Measurements from ENCODE around the gene ZC3H12D.
"Not testable (repeated sequence)": the region's sequence is repeated elsewhere in the genome, so short reads cannot be mapped to it uniquely, and the experiment has no call there.

ZC3H12D gene

GRCh38 chr6:149459761-149460160 lies 25.1 kb downstream of the ZC3H12D start:
- no peak for DNase-seq (ENCODE audit: low read depth in 2 of 2)

- DNase-seq (ENCODE audit: low read depth in 2 of 2), result no peak
Measured at GRCh38 chr6:149458806-149459205, 26.0 kb downstream of the ZC3H12D start.

- DNase-seq (ENCODE audit: low read depth in 2 of 2), result no peak
Measured at GRCh38 chr6:149458196-149458595, 26.6 kb downstream of the ZC3H12D start.

- DNase-seq (ENCODE audit: low read depth in 2 of 2), result no peak
Measured at GRCh38 chr6:149457316-149457884, 27.4 kb downstream of the ZC3H12D start.

- no peak for DNase-seq (ENCODE audit: low read depth in 2 of 2)
Measured at GRCh38 chr6:149456311-149457021, 28.3 kb downstream of the ZC3H12D start.

- DNase-seq (ENCODE audit: low read depth in 2 of 2), result no peak
Measured at GRCh38 chr6:149455031-149455732, 29.6 kb downstream of the ZC3H12D start.

GRCh38 chr6:149454346-149454848 lies 30.4 kb downstream of the ZC3H12D start:
- DNase-seq (ENCODE audit: low read depth in 2 of 2), result no peak

- no peak for DNase-seq (ENCODE audit: low read depth in 2 of 2)
Measured at GRCh38 chr6:149453597-149454345, 31.0 kb downstream of the ZC3H12D start.

GRCh38 chr6:149452037-149452939 lies 32.5 kb downstream of the ZC3H12D start:
- DNase-seq (ENCODE audit: low read depth in 2 of 2), result no peak

GRCh38 chr6:149451376-149452036 lies 33.3 kb downstream of the ZC3H12D start:
- no peak for DNase-seq (ENCODE audit: low read depth in 2 of 2)

- no peak for DNase-seq (ENCODE audit: low read depth in 2 of 2)
Measured at GRCh38 chr6:149450679-149451375, 34.0 kb downstream of the ZC3H12D start.

- no peak for DNase-seq (ENCODE audit: low read depth in 2 of 2)
Measured at GRCh38 chr6:149449831-149450678, 34.8 kb downstream of the ZC3H12D start.

GRCh38 chr6:149448821-149449453 lies 35.9 kb downstream of the ZC3H12D start:
- DNase-seq (ENCODE audit: low read depth in 2 of 2), result no peak

- DNase-seq (ENCODE audit: low read depth in 2 of 2), result no peak
Measured at GRCh38 chr6:149446791-149447376, 37.9 kb downstream of the ZC3H12D start.

- no peak for DNase-seq (ENCODE audit: low read depth in 2 of 2)
Measured at GRCh38 chr6:149445573-149445972, 39.2 kb downstream of the ZC3H12D start.

GRCh38 chr6:149445095-149445466 lies 39.7 kb downstream of the ZC3H12D start:
- no peak for DNase-seq (ENCODE audit: low read depth in 2 of 2)

- not testable (repeated sequence) for DNase-seq (ENCODE audit: low read depth in 2 of 2)
Measured at GRCh38 chr6:149444360-149445094, 40.3 kb downstream of the ZC3H12D start.
